Measurements from ENCODE around the gene PSME3. TPM values are rescaled to one million over a fixed set of nuclear protein-coding genes. Genes with fewer than 3 reads are reported as not detected.
"Not testable (repeated sequence)": the region's sequence is repeated elsewhere in the genome, so short reads cannot be mapped to it uniquely, and the experiment has no call there.

PSME3 gene
- total RNA-seq, 2 experiments from 2014 or later = 84.7 to 87.0 TPM

DNA sequence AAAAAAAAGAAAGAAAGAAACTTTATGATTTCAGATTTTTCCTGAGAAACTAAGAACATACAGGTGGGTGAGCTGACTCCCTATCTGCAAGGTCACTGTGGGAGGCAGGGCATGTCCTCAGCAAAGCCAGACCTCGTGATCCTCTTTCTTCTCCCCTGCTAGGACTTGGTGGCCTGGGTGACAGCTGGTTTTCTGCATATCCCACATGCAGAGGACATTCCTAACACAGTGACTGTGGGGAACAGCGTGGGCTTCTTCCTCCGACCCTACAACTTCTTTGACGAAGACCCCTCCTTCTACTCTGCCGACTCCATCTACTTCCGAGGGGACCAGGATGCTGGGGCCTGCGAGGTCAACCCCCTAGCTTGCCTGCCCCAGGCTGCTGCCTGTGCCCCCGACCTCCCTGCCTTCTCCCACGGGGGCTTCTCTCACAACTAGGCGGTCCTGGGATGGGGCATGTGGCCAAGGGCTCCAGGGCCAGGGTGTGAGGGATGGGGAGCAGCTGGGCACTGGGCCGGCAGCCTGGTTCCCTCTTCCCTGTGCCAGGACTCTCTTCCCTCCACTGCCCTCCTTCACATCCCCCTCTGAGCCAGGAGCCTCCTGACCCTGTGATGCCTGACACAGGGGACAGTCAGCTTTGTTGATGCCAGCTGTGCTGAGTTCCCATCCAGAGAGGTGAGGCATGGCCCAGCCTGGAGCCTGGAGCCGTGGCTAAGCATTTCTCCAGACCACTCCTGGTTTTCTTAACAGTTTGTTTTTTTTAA is 40.9 kb downstream of the PSME3 start:
- H3K4me1 Mint-ChIP-seq (ENCODE audit: low read depth); H3K4me3 Mint-ChIP-seq; DNase-seq; intact Hi-C loops (cut with micrococcal nuclease); H3K36me3 Mint-ChIP-seq (ENCODE audit: low read depth); CTCF ChIA-PET; H3K27me3 Mint-ChIP-seq (ENCODE audit: low read depth); H3K27ac Mint-ChIP-seq; H3K9me3 Mint-ChIP-seq: not testable (repeated sequence)

GRCh38 chr17:42877037-42877436 is 43.8 kb downstream of the PSME3 start:
- no peak for DNase-seq
- Mint-ChIP-seq H3K4me1 (ENCODE audit: low read depth) (no peaks in the 10 kb centered on the region), H3K4me3 (no peak overlapping the region), H3K36me3 (ENCODE audit: low read depth) (no peaks in the 10 kb centered on the region), H3K27ac (no peak overlapping the region), H3K27me3 (ENCODE audit: low read depth) (no peaks in the 10 kb centered on the region), H3K9me3 (no peaks in the 10 kb centered on the region)
- CTCF ChIA-PET = no interaction called here
- intact Hi-C loops (cut with micrococcal nuclease) = no loop called here

- no peak overlapping the region for H3K4me3 Mint-ChIP-seq
- H3K27me3 Mint-ChIP-seq (ENCODE audit: low read depth) = no peaks in the 10 kb centered on the region
- DNase-seq = no peak
- no peak overlapping the region for H3K27ac Mint-ChIP-seq
- H3K9me3 Mint-ChIP-seq = no peaks in the 10 kb centered on the region
- no peaks in the 10 kb centered on the region for H3K36me3 Mint-ChIP-seq (ENCODE audit: low read depth)
- intact Hi-C loops (cut with micrococcal nuclease) = no loop called here
- no peaks in the 10 kb centered on the region for H3K4me1 Mint-ChIP-seq (ENCODE audit: low read depth)
- CTCF ChIA-PET = no interaction called here
These were observed 45.1 kb downstream of the PSME3 start for GRCh38 chr17:42878123-42878880.

- Mint-ChIP-seq H3K9me3 (no peaks in the 10 kb centered on the region), H3K27me3 (ENCODE audit: low read depth) (no peaks in the 10 kb centered on the region), H3K4me1 (ENCODE audit: low read depth) (no peaks in the 10 kb centered on the region), H3K4me3 (no peak overlapping the region), H3K27ac (no peak overlapping the region), H3K36me3 (ENCODE audit: low read depth) (no peaks in the 10 kb centered on the region)
- intact Hi-C loops (cut with micrococcal nuclease) = no loop called here
- CTCF ChIA-PET = no interaction called here
- DNase-seq = no peak
These were observed 45.9 kb downstream of the PSME3 start for GRCh38 chr17:42878924-42879595.

GRCh38 chr17:42879596-42879985 is 46.4 kb downstream of the PSME3 start:
- Mint-ChIP-seq H3K27ac (no peak overlapping the region), H3K9me3 (no peaks in the 10 kb centered on the region), H3K27me3 (ENCODE audit: low read depth) (no peaks in the 10 kb centered on the region), H3K4me3 (no peak overlapping the region), H3K36me3 (ENCODE audit: low read depth) (no peaks in the 10 kb centered on the region), H3K4me1 (ENCODE audit: low read depth) (no peaks in the 10 kb centered on the region)
- intact Hi-C loops (cut with micrococcal nuclease) = no loop called here
- CTCF ChIA-PET = no interaction called here
- DNase-seq = no peak

- no peaks in the 10 kb centered on the region for H3K36me3 Mint-ChIP-seq (ENCODE audit: low read depth)
- no peak overlapping the region for H3K4me3 Mint-ChIP-seq
- CTCF ChIA-PET = interaction anchor here (0.6 kb wide), 1 partner anchor 131 kb away, joined by 3 read pairs; no protein-coding TSS in a partner anchor
- H3K4me1 Mint-ChIP-seq (ENCODE audit: low read depth) = no peaks in the 10 kb centered on the region
- intact Hi-C loops (cut with micrococcal nuclease) = no loop called here
- H3K27me3 Mint-ChIP-seq (ENCODE audit: low read depth) = no peaks in the 10 kb centered on the region
- no peak for DNase-seq
- no peaks in the 10 kb centered on the region for H3K9me3 Mint-ChIP-seq
- H3K27ac Mint-ChIP-seq = no peak overlapping the region
These were observed 47.6 kb downstream of the PSME3 start for GRCh38 chr17:42880776-42881310.

DNA sequence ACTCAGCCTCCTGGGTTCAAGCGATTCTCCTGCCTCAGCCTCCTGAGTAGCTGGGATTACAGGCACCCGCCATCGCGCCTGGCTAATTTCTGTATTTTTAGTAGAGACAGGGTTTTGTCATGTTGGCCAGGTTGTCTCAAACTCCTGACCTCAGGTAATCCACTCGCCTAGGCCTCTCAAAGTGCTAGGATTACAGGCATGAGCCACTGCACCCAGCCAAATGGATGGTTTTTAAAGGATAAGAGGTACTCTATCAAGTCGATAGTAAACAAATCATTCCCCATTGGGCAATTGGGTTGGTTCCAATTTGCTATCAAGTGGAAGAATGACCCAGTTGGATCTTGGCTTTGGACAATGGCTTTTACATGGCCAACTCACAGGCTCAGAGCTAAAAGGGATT is 48.5 kb downstream of the PSME3 start:
- CTCF ChIA-PET; H3K27me3 Mint-ChIP-seq (ENCODE audit: low read depth): not testable (repeated sequence)

GRCh38 chr17:42882166-42882565 is 49.0 kb downstream of the PSME3 start:
- no peaks in the 10 kb centered on the region for H3K27me3 Mint-ChIP-seq (ENCODE audit: low read depth)
- no peak overlapping the region for H3K27ac Mint-ChIP-seq
- intact Hi-C loops (cut with micrococcal nuclease) = no loop called here
- no peak for DNase-seq
- H3K9me3 Mint-ChIP-seq = no peaks in the 10 kb centered on the region
- H3K4me1 Mint-ChIP-seq (ENCODE audit: low read depth) = no peaks in the 10 kb centered on the region
- CTCF ChIA-PET = no interaction called here
- H3K36me3 Mint-ChIP-seq (ENCODE audit: low read depth) = no peaks in the 10 kb centered on the region
- no peak overlapping the region for H3K4me3 Mint-ChIP-seq

More for the DNA sequence above, 48.5 kb downstream of the PSME3 start:
- H3K36me3 Mint-ChIP-seq (ENCODE audit: low read depth); H3K27ac Mint-ChIP-seq; DNase-seq; H3K9me3 Mint-ChIP-seq; H3K4me1 Mint-ChIP-seq (ENCODE audit: low read depth); H3K4me3 Mint-ChIP-seq; intact Hi-C loops (cut with micrococcal nuclease): not testable (repeated sequence)

- CTCF ChIA-PET = no interaction called here
- Mint-ChIP-seq H3K4me1 (ENCODE audit: low read depth) (no peaks in the 10 kb centered on the region), H3K4me3 (no peak overlapping the region), H3K36me3 (ENCODE audit: low read depth) (no peaks in the 10 kb centered on the region), H3K27ac (no peak overlapping the region), H3K9me3 (no peaks in the 10 kb centered on the region), H3K27me3 (ENCODE audit: low read depth) (no peaks in the 10 kb centered on the region)
- no peak for DNase-seq
- intact Hi-C loops (cut with micrococcal nuclease) = no loop called here
These were observed 50.8 kb downstream of the PSME3 start for GRCh38 chr17:42883802-42884558.

DNA sequence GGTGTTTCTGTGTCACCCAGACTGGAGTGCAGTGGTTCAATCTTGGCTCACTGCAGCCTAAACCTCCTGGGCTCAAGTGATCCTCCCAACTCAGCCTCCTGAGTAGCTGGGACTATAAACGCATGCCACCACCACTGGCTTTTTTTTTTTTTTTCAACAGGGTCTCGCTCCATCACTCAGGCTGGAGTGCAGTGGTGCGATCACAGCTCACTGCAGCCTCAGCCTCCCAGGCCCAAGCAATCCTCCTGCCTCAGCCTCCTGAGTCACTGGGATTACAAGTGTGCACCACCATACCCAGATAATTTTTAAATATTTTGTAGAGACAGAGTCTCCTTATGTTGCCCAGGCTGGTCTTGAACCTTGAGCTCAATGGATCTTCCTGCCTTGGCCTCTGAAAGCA is 52.6 kb downstream of the PSME3 start:
- H3K4me1 Mint-ChIP-seq (ENCODE audit: low read depth); CTCF ChIA-PET; DNase-seq; intact Hi-C loops (cut with micrococcal nuclease); H3K9me3 Mint-ChIP-seq; H3K36me3 Mint-ChIP-seq (ENCODE audit: low read depth); H3K4me3 Mint-ChIP-seq; H3K27me3 Mint-ChIP-seq (ENCODE audit: low read depth); H3K27ac Mint-ChIP-seq: not testable (repeated sequence)

DNA sequence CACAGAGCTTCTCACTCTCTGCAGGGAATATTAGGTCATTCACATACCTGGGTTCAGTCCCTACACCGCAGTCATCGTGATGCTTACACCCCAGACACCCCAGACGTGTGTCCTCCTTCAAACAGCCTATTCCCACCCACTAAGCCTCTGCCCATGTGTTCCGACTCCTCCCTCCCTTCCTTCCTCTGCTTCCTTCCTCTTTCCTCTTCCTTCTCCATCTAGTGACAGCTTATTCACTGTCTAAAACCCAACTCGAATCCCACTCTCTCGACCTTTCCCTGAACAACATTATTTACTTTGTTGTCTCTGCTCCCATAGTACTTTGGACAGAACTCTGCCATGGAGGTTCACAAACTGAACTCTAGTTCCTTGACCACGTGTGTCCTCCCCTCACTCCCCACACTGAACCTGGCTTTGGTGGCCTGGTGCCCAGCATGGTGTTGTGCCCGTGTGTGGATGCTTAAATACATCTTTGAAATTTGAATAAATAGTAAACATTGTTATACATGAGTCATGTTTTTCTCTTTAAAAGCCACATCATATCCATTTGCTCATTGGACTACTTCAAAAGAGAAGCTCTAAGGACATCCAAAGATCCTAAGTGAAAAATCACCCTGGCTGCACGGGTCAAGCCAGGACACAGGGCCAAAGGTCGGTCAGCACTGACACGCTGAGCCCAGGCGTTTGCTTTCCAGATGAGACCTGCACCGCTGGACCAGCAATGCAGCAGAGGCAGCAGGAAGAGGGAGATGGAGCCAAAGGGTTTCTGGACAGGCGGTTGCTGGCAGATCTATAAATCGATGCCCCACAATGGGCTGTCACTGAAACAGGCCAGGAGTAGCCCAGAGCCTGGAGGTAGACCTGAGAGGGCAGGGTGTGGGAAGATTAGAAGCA is 53.3 kb downstream of the PSME3 start:
- CTCF ChIA-PET = no interaction called here
- Mint-ChIP-seq H3K4me3 (no peak overlapping the region), H3K4me1 (ENCODE audit: low read depth) (no peaks in the 10 kb centered on the region), H3K9me3 (no peaks in the 10 kb centered on the region), H3K36me3 (ENCODE audit: low read depth) (no peaks in the 10 kb centered on the region), H3K27me3 (ENCODE audit: low read depth) (no peaks in the 10 kb centered on the region), H3K27ac (no peak overlapping the region)
- intact Hi-C loops (cut with micrococcal nuclease) = no loop called here
- no peak for DNase-seq
